NCI-H1436 treated with DMSO at 0.1 percent for 48 hours (cell line): ENCODE results near the gene APBA3.

Experiments used
- DNase-seq: peaks from one replicate; lab custom pipeline; 2025; lab: John Stamatoyannopoulos, UW

APBA3 gene

DNA sequence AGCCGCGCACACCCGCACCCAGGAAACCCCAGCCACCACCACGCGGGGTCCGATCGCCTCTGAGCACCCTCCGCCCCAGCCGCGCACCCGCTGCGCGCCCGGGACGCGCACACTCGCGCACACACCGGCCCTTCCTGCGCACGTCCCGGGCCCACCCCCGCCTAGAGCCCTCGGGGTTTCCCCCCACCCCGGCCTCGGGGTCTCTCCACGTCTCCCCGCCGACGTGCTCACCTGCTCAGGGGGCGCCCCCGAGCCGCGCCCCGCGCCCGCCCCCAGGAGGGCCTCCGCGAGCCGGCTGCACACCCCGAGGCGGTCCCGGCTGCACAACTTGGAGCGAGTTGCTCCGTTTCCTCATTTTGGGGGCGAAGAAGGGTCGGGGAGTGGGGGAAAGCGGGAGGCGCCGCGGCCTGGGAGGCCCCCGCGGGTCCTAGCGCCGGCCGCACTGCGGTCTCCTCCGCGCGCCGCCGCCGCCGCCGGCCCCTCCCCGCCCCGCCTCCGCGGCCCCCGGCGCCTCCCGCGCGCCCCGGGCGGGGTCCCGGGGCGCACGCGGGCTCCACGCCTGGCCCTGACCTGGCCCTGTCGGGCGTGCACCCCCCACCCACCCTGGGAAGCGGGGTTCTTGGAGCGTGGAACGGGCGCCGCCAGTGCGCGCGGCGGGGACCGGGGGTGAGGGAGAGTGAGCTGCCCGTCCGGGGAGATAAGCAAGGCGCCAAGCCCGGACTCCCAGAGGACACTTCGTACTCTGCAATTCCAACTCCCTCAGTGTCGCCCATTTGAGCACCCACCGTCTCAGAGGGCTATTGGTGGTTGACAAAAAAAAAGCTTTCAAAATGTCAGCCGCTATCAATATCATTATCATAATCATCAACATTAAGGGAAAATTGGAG lies 24.7 kb upstream of the APBA3 start, which contains the start of gene MATK:
Gene MATK (minus strand): TSS at position 444 of the 887 bp plus-strand sequence. CDS start 1,246 bp downstream, outside the sequence.
- DNase-seq: no peak

DNA sequence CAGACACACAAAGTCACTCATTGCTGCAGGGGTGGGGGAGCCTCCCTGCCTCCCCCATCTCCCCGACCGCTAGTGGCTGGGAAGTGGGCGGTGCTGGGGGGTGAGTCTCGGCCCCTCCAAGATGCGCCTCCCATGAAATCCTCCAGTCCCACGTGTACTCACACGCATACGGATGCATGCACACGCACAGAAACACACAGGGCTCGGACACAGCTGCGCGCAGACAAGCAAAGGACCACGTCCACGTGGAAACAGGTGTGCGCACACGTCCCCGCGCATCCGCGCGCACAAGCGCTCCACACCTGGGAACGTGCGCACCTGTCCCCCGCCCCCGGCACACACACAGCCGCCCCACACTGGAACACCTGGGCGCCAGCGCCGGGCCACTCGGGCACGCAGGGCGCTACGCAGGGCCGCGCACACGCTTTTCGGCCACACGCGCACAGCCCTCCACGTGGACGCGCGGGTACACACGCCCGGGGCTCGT lies 24.0 kb upstream of the APBA3 start:
- no peak for DNase-seq

GRCh38 chr19:3784607-3785450 lies 23.3 kb upstream of the APBA3 start:
- no peak for DNase-seq

- DNase-seq: no peak
These were observed 22.4 kb upstream of the APBA3 start for GRCh38 chr19:3783660-3784584.

DNA sequence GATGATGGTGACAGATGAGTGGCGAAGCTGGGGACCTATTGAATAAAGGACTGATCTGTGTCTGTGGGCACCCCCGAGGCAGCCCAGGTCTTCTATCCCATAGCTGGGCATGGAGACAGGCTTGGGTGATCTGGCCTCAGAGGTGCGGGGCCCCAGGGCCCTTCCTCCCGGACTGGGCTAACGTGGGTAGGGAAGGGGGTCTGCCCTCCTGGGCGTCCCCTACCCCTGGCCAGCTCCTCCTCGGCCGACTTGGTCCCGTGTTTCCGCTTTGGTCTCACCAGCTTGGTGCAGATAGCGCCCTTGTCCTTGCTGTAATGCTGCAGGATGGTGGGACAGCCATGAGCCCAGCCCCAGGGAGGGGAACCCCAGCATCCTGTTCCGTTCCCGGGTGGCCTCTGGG lies 21.4 kb upstream of the APBA3 start:
- no peak for DNase-seq

DNA sequence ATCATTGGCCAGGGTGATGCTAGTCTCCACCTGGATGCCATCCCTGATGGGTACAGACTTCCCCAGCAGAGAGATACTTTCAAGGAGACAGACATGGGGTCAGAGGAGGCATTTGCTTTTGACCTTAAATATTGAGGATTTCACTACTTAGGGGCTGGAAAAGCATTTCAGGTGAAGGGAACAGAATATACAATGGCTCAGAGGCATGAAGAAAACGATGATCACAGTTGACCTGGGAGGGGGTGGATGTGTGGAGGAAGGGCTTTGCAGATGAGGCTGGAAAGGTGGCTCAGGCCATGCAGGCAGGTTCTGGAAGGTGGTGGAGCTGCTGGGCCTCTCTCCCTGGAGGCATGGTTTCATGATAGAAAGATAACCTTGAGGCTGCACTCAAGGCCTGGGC lies 20.8 kb upstream of the APBA3 start:
- DNase-seq: no peak

GRCh38 chr19:3781603-3782002 lies 20.1 kb upstream of the APBA3 start:
- no peak for DNase-seq

- DNase-seq: no peak
These were observed 19.4 kb upstream of the APBA3 start for GRCh38 chr19:3780786-3781304.

DNA sequence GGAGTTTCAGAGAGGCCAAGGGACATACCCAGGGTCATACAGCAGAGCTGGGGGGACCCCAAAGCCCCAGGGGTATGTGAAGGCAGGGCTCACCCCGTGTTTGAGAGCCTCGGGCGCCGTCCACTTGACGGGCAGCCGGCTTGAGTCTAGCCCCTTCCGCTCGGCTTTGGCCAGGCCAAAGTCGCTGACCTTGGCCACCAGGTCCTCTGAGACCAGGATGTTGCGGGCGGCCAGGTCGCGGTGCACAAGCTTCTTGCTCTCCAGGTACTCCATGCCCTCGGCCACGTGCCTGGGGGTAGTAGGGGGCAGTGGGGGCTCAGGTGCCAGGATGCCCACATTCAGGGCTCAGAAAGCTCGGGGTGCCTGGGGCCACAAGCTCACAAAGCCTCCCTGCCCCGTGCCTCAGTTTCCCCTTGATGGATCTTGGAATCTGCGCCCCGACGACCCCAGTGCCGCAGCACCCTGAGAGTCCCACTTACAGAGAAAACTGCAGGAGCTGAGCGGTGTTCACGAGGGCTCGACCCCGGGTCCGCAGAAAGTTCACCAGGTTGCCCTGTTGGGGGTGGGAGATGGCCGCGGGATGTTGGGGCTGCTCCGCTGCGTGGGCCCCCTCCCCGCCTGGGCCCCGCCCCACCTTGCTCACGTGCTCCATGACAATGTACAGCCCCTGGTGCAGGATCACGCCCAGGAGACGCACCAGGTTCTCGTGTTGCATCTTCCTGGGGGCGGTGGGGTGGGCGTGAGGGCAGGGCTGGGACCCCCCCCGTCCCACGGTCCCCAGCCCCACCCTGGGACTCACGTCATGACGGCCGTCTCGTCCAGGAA lies 17.6 kb upstream of the APBA3 start:
- DNase-seq: no peak

GRCh38 chr19:3778104-3778867 lies 16.8 kb upstream of the APBA3 start:
- no peak for DNase-seq

- DNase-seq: no peak
These were observed 15.1 kb upstream of the APBA3 start for GRCh38 chr19:3776479-3777040.

DNA sequence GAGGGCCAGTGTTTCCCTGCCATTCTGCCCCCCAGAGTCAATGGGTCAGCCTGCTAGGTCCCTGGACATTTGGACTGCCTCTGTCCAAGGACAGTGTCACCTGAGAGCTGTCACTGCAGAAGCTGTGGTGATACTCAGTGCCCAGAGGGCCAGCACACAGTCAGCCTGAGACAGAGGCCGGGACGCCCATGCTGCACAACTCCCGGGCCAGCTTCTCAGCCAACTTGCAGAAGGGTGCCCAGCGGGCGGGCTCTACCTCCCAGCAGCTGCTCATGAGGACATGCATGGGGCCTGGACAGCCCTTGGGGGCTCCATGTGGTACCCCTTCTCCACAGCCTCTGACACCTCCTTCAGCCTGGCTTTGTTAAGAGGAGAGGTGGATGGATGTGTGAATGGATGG lies 14.3 kb upstream of the APBA3 start:
- DNase-seq: no peak

DNA sequence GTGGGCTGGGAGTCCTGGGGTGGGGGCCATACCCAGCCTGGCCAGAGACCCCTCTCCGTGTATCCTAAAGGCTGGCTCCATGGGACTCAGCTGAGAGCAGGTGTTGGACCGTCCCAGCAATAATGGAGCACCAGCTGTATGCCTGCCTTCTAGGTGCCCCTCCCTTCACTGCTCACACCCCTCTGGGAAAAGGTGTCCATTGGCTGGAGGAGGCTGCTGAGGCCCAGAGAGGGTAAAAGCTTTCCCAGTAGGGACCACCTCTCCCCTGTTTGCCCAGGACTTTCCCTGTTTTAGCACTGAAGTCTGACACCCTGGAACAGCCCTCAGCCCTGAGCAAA lies 13.9 kb upstream of the APBA3 start:
- no peak for DNase-seq

DNA sequence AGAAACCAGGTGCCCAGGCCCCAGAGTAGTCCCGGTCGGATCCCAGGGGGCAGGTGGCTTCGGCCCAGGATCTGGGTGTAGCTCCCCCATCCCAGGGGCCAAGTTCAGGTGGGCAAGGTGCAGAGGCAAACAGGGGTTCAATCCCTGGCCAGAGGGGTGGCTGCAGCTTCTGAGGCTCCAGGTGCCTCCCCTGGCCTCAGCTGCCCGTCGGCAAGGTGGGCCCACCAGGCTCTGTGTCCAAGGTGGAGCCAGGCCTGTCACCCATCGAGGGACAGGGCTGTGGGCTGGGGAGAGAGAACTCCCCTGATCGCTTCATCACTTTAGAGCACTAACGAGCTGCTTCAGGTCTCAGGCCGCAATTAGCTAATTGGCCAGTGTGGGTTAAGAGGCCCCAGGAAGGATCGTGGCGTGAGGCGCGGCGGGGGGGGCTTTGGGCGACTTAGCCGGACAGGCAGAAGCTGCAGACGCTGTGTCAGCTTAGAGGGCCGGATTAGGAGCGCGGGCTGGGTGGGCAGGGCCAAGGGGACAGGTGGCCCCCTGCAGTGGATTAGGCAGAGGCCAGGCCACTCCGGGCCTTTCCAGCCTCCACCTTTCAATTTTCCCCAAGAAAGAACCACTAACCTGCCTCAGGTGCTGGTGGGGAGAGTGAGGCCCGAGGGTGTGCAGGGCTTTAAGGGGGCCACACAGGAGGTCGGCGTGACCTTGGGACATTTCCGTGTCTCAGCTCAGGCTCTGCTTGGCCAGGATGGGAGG lies 13.3 kb upstream of the APBA3 start:
- no peak for DNase-seq

DNA sequence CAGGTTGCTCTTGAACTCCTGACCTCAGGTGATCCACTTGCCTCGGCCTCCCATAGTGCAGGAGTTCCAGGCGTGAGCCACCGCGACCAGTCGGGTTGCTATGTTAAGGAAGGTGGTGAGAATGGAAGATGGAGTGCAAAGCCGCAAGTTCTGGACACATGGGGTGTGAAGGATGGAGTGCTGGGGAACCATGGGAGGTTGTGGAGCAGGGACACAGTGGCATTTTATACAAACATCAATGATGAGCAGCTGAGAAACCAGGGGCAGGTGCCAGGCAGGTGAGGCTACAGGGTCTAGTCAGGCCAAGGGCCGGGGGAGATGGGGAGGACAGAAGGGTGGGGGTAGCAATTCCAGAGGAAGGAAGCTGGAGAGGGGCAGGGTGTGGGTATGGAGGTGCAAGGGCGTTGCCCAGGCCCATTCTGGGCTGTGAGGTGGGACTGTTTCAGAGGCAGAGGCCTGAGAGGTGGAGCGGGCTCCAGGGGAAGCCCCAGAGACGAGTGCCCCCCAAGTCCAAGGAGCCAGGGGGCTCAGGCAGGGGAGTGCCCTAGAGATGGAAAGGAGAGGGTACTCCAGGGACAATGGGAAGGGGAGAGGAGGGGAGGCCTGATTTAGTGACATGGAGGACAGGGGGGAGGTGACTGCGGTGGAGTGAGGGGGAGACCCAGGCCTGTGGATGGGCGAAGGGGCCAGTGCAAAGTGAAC lies 12.5 kb upstream of the APBA3 start:
- DNase-seq: no peak

- DNase-seq: no peak
These were observed 10.5 kb upstream of the APBA3 start, which contains the start of gene RAX2 for GRCh38 chr19:3771906-3772455. Gene RAX2 (minus strand): TSS chr19:3772228. CDS start chr19:3771742, 486 bp downstream.

GRCh38 chr19:3771000-3771905 lies 9.8 kb upstream of the APBA3 start:
- DNase-seq: no peak
